A673 (cell line): Measurements from ENCODE around the gene POLR1H. TPM values are rescaled to one million over a fixed set of nuclear protein-coding genes. Genes with fewer than 3 reads are reported as not detected.

Source experiments
- BruUV-seq: library from RNA; stranded (reverse); fragments of 400-500 nt; replicated peaks from 2 replicates; lab custom pipeline; 2021; lab: Mats Ljungman, UMichigan
- CTCF ChIA-PET: fragments of 300-600 bp; sonication (Branson Sonifier 250); formaldehyde crosslinking; loops from one replicate; lab custom pipeline; 2022; ENCODE audit warnings: antibody characterized with exemption; lab: Charles Lee
- POLR2A ChIA-PET: fragments of 300-600 bp; sonication (Branson Sonifier 250); formaldehyde crosslinking; loops from one replicate; lab custom pipeline; 2022; ENCODE audit warnings: antibody characterized with exemption; ENCODE audit not compliant: low non-redundant PET; lab: Charles Lee
- DNase-seq: peaks from one replicate; pipeline ENCODE4 v3.0.0-alpha.2; 2015; ENCODE audit warnings: low spot score
- H3K27ac ChIP-seq: fragments of 200-600 bp; sonication (generic); 2 replicates; pipeline ENCODE4 v1.5.1; 2016; ENCODE audit warnings: mixed run types, low read depth, mild to moderate bottlenecking, mixed read lengths, antibody characterized with exemption, low read length; ENCODE audit not compliant: poor library complexity, severe bottlenecking
- H3K27me3 ChIP-seq: fragments of 200-600 bp; sonication (generic); replicated peaks from 2 replicates; pipeline ENCODE4 v1.6.1; 2017; ENCODE audit warnings: mixed run types, low read depth, mild to moderate bottlenecking, mixed read lengths, antibody characterized with exemption, low read length; ENCODE audit not compliant: insufficient read depth, poor library complexity
- H3K36me3 ChIP-seq: fragments of 200-600 bp; sonication (generic); 2 replicates; pipeline ENCODE4 v1.6.1; 2016; ENCODE audit warnings: mixed run types, mild to moderate bottlenecking, mixed read lengths, antibody characterized with exemption, low read length; ENCODE audit not compliant: insufficient read depth, poor library complexity, severe bottlenecking
- H3K4me1 ChIP-seq: fragments of 200-600 bp; sonication (generic); 2 replicates; pipeline ENCODE4 v1.6.1; 2017; ENCODE audit warnings: mixed run types, mild to moderate bottlenecking, mixed read lengths, antibody characterized with exemption, low read length; ENCODE audit not compliant: insufficient read depth, poor library complexity, severe bottlenecking
- H3K4me3 ChIP-seq: fragments of 200-600 bp; sonication (generic); 2 replicates; pipeline ENCODE4 v1.5.1; 2016; ENCODE audit warnings: low read depth, mixed run types, mild to moderate bottlenecking, mixed read lengths, low read length; ENCODE audit not compliant: poor library complexity, severe bottlenecking
- H3K9me3 ChIP-seq: fragments of 200-600 bp; sonication (generic); 2 replicates; pipeline ENCODE4 v1.6.1; 2016; ENCODE audit warnings: mixed run types, low read depth, mild to moderate bottlenecking, mixed read lengths, antibody characterized with exemption, low read length; ENCODE audit not compliant: poor library complexity, severe bottlenecking
- CTCF ChIP-seq: fragments of 300-800, 200-600 bp; sonication (generic); conservative IDR thresholded peaks from 2 replicates; pipeline ENCODE4 v1.5.1; 2017; ENCODE audit warnings: low read depth, mild to moderate bottlenecking, antibody characterized with exemption, low read length, moderate library complexity, mixed read lengths
- EZH2 ChIP-seq: fragments of 200-600 bp; sonication (generic); IDR thresholded peaks from 2 replicates; pipeline ENCODE4 v1.6.1; 2017; ENCODE audit warnings: borderline replicate concordance, low read depth, mild to moderate bottlenecking, mixed read lengths, antibody characterized with exemption, low read length; ENCODE audit not compliant: poor library complexity, severe bottlenecking
- intact Hi-C: fragments of 100-400 bp; cut with micrococcal nuclease; formaldehyde crosslinking; loops from one replicate; pipeline ENCODE4 v1.10.0; 2022; ENCODE audit not compliant: unreplicated experiment
- total RNA-seq: library from RNA; stranded (reverse); gene quantifications from 2 replicates; pipeline ENCODE4 v1.2.3, GENCODE V29; 2021

POLR1H gene
- total RNA-seq, 1 experiment from 2014 or later = 30.9 TPM

- CTCF ChIA-PET = no interaction called here
- TF ChIP-seq CTCF (no peak), EZH2 (peak; percentile 99)
- Histone ChIP-seq H3K4me1 (peaks cover 10% of the 10 kb centered on the region), H3K4me3 (peak within 1 kb of the TSS; percentile 27), H3K27me3 (peaks cover 94% of the 10 kb centered on the region), H3K36me3 (no peaks in the 10 kb centered on the region), H3K27ac (no peak within 1 kb of the TSS), H3K9me3 (no peaks in the 10 kb centered on the region)
- no peak for DNase-seq
- POLR2A ChIA-PET = no interaction called here
- intact Hi-C loops = no loop called here
- no TSS peak for BruUV-seq
These were observed 14.2 kb downstream of the POLR1H start, which contains the start of gene RNF39 for GRCh38 chr6:30075094-30075789. Gene RNF39, minus strand, starts transcription at chr6:30075769. Its CDS starts 184 bp downstream, at chr6:30075585.

- DNase-seq = no peak
- POLR2A ChIA-PET = no interaction called here
- Histone ChIP-seq H3K27ac (no peak overlapping the region), H3K9me3 (no peaks in the 10 kb centered on the region), H3K4me1 (peaks cover 10% of the 10 kb centered on the region), H3K36me3 (no peaks in the 10 kb centered on the region), H3K27me3 (peaks cover 93% of the 10 kb centered on the region), H3K4me3 (no peak overlapping the region)
- CTCF ChIA-PET = no interaction called here
- intact Hi-C loops = no loop called here
- TF ChIP-seq CTCF (peak; percentile 64), EZH2 (no peak)
- no TSS peak for BruUV-seq
These were observed 15.0 kb downstream of the POLR1H start for GRCh38 chr6:30075790-30076732.

GRCh38 chr6:30077218-30077617 is 16.2 kb downstream of the POLR1H start:
- intact Hi-C loops = no loop called here
- POLR2A ChIA-PET = no interaction called here
- TF ChIP-seq EZH2 = no peak
- Histone ChIP-seq H3K4me3 (no peak overlapping the region), H3K27me3 (peaks cover 82% of the 10 kb centered on the region), H3K4me1 (peaks cover 10% of the 10 kb centered on the region), H3K36me3 (no peaks in the 10 kb centered on the region), H3K9me3 (no peaks in the 10 kb centered on the region), H3K27ac (no peak overlapping the region)
- CTCF ChIA-PET = no interaction called here
- no TSS peak for BruUV-seq
- no peak for DNase-seq
